ENCODE data around the gene TCIRG1. TPM values are rescaled to one million over a fixed set of nuclear protein-coding genes. Genes with fewer than 3 reads are reported as not detected.

Gene TCIRG1
- total and polyA plus RNA-seq, 2 of the 13 experiments (the other 11 are each of a cell fraction or from before 2014, with no cell fraction given), result 48.0 to 69.6 TPM

GRCh38 chr11:68021167-68021787 is 17.5 kb upstream of the TCIRG1 start (continued):
- TF ChIP-seq, protein P1, sequence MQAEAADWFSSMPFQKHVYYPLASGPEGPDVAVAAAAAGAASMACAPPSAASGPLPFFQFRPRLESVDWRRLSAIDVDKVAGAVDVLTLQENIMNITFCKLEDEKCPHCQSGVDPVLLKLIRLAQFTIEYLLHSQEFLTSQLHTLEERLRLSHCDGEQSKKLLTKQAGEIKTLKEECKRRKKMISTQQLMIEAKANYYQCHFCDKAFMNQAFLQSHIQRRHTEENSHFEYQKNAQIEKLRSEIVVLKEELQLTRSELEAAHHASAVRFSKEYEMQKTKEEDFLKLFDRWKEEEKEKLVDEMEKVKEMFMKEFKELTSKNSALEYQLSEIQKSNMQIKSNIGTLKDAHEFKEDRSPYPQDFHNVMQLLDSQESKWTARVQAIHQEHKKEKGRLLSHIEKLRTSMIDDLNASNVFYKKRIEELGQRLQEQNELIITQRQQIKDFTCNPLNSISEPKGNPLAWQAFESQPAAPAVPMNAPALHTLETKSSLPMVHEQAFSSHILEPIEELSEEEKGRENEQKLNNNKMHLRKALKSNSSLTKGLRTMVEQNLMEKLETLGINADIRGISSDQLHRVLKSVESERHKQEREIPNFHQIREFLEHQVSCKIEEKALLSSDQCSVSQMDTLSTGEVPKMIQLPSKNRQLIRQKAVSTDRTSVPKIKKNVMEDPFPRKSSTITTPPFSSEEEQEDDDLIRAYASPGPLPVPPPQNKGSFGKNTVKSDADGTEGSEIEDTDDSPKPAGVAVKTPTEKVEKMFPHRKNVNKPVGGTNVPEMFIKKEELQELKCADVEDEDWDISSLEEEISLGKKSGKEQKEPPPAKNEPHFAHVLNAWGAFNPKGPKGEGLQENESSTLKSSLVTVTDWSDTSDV (CRISPR knock-in tag; IDR thresholded peaks at IDR 0.05), result no peak
- TF ChIP-seq PAXIP1 (CRISPR knock-in tag; conservative IDR thresholded peaks at IDR 0.05), result no peak
- peak; percentile 46 for TF ChIP-seq SMC3 (IDR thresholded peaks at IDR 0.05; ENCODE audit: low read length)
- TF ChIP-seq EHMT2 (IDR thresholded peaks at IDR 0.05; ENCODE audit: borderline replicate concordance, low read depth, low read length), result no peak
- peak; percentile 68; the same call in 1 of the 2 replicates for TF ChIP-seq HNRNPL (IDR thresholded peaks at IDR 0.05; ENCODE audit: low read depth, low read length)
- TF ChIP-seq ZNF136 (CRISPR knock-in tag; IDR thresholded peaks at IDR 0.05; ENCODE audit: low read depth), result no peak
- TF ChIP-seq, protein P2, sequence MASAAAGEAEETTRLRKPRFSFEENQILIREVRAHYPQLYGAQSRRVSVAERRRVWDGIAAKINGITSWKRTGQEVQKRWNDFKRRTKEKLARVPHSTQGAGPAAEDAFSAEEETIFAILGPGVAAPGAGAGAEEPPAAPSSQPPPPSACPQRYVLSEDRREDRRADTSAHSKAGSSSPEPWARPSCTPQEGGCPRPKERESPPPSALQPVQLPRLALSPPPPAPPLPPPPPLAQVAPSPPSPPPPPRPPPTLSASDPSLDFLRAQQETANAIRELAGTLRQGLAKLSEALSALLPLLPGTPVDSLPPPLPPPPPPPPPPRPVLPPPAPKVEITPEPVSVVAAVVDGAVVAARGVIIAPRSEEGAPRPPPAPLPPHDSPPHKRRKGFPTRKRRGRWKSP (CRISPR knock-in tag; IDR thresholded peaks at IDR 0.05), result no peak
- TF ChIP-seq MAX (IDR thresholded peaks at IDR 0.05), result 0 out of 2 replicates have a peak, but pooled peaks have one; percentile 13
- 0 out of 2 replicates have a peak, but pooled peaks have one; percentile 5 for TF ChIP-seq MYC (CRISPR knock-in tag; IDR thresholded peaks at IDR 0.05; ENCODE audit: borderline replicate concordance)
- TF ChIP-seq REXO4 (CRISPR knock-in tag; IDR thresholded peaks at IDR 0.05; ENCODE audit: borderline replicate concordance), result no peak
- no peak for TF ChIP-seq MIER3 (CRISPR knock-in tag; IDR thresholded peaks at IDR 0.05; ENCODE audit: borderline replicate concordance)
- TF ChIP-seq SMAD3 (CRISPR knock-in tag; IDR thresholded peaks at IDR 0.05), result no peak
- no peak for TF ChIP-seq ZNF180 (CRISPR knock-in tag; IDR thresholded peaks at IDR 0.05; ENCODE audit: borderline replicate concordance, low read depth)
- TF ChIP-seq GABPA (IDR thresholded peaks at IDR 0.05; ENCODE audit: low read depth, low read length), result no peak
- no peak for TF ChIP-seq GABPA (CRISPR knock-in tag; IDR thresholded peaks at IDR 0.05; ENCODE audit: low read depth)
- no peak for TF ChIP-seq U2AF1 (optimal IDR thresholded peaks at IDR 0.05; ENCODE audit: low read depth, low read length)
- TF ChIP-seq ZNF350 (CRISPR knock-in tag; IDR thresholded peaks at IDR 0.05; ENCODE audit: borderline replicate concordance, low read depth), result peak; percentile 17; the same call in 1 of the 2 replicates
- TF ChIP-seq, protein P3, sequence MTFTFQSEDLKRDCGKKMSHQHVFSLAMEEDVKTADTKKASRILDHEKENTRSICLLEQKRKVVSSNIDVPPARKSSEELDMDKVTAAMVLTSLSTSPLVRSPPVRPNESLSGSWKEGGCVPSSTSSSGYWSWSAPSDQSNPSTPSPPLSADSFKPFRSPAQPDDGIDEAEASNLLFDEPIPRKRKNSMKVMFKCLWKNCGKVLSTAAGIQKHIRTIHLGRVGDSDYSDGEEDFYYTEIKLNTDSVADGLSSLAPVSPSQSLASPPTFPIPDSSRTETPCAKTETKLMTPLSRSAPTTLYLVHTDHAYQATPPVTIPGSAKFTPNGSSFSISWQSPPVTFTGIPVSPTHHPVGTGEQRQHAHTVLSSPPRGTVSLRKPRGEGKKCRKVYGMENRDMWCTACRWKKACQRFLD (CRISPR knock-in tag; IDR thresholded peaks at IDR 0.05; ENCODE audit: borderline replicate concordance), result no peak
- TF ChIP-seq ZNF10 (CRISPR knock-in tag; IDR thresholded peaks at IDR 0.05; ENCODE audit: borderline replicate concordance, low read depth), result no peak
- peak; percentile 25; the same call in 1 of the 2 replicates for TF ChIP-seq SAP130 (CRISPR knock-in tag; IDR thresholded peaks at IDR 0.05; ENCODE audit: low read depth)
- TF ChIP-seq ZNF430 (CRISPR knock-in tag; IDR thresholded peaks at IDR 0.05), result no peak
- no peak for TF ChIP-seq ZNF124 (CRISPR knock-in tag; IDR thresholded peaks at IDR 0.05)

All from HepG2 (cell line).